Subcutaneous abdominal adipose tissue (tissue), 5 donors: ENCODE results near the gene ADM5.

Experiments
- H3K27ac ChIP-seq: one replicate; pipeline ENCODE4 v1.7.0; 2013; ENCODE audit warnings: low read depth, mild to moderate bottlenecking, inconsistent platforms, low read length, moderate library complexity
- H3K27me3 ChIP-seq, 5 donors: one replicate each; pipeline ENCODE4 v1.7.0; 2013; ENCODE audit warnings: low read length in 5 of 5, inconsistent platforms in 1 of 5; ENCODE audit not compliant: control insufficient read depth in 5 of 5, insufficient read depth in 4 of 5
- H3K36me3 ChIP-seq, 5 donors: one replicate each; pipeline ENCODE4 v1.7.0; 2013; ENCODE audit warnings: low read length in 5 of 5; ENCODE audit not compliant: control insufficient read depth in 5 of 5, insufficient read depth in 5 of 5
- H3K4me1 ChIP-seq, 5 donors: one replicate each; pipeline ENCODE4 v1.7.0; 2013; ENCODE audit warnings: low read length in 5 of 5, mild to moderate bottlenecking in 3 of 5, moderate library complexity in 1 of 5; ENCODE audit not compliant: control insufficient read depth in 5 of 5, insufficient read depth in 5 of 5
- H3K4me3 ChIP-seq, 5 donors: one replicate each; pipeline ENCODE4 v1.7.0; 2013; ENCODE audit warnings: low read length in 5 of 5, low read depth in 1 of 5
- H3K9ac ChIP-seq, 5 donors: one replicate each; pipeline ENCODE4 v1.7.0; 2013; ENCODE audit warnings: low read length in 5 of 5, mild to moderate bottlenecking in 4 of 5, moderate library complexity in 3 of 5
- H3K9me3 ChIP-seq, 5 donors: one replicate each; pipeline ENCODE4 v1.7.0; 2013; ENCODE audit warnings: low read length in 5 of 5; ENCODE audit not compliant: control insufficient read depth in 5 of 5
- donor health status: healthy.
- donor health status: healthy.
- donor health status: healthy.
- donor health status: healthy.
- donor health status: healthy.

Gene ADM5

GRCh38 chr19:49667473-49667872 lies 21.9 kb upstream of the ADM5 start:
- Histone ChIP-seq H3K9ac (no peak overlapping the region), H3K9me3 (no peaks in the 10 kb centered on the region), H3K36me3 (peaks cover 0 to 15% (median 11%) of the 10 kb centered on the region in 5 donors), H3K4me1 (peaks cover 0 to 34% (median 31%) of the 10 kb centered on the region in 5 donors), H3K27ac (no peak overlapping the region), H3K4me3 (no peak overlapping the region), H3K27me3 (no peaks in the 10 kb centered on the region)

GRCh38 chr19:49669516-49669915 lies 19.9 kb upstream of the ADM5 start:
- Histone ChIP-seq H3K9ac (no peak overlapping the region), H3K27ac (no peak overlapping the region), H3K4me3 (no peak overlapping the region), H3K4me1 (peaks cover 0 to 25% (median 22%) of the 10 kb centered on the region in 5 donors), H3K9me3 (no peaks in the 10 kb centered on the region), H3K36me3 (peaks cover 0 to 7% (median 4%) of the 10 kb centered on the region in 5 donors), H3K27me3 (no peaks in the 10 kb centered on the region)

GRCh38 chr19:49672131-49672919 lies 17.1 kb upstream of the ADM5 start:
- no peaks in the 10 kb centered on the region for H3K9me3 ChIP-seq
- peak overlapping the region in 1 of 5 donors; percentile 19 for H3K4me3 ChIP-seq
- H3K36me3 ChIP-seq: peaks cover 0 to 7% (median 4%) of the 10 kb centered on the region in 5 donors
- peak overlapping the region in 2 of 5 donors; percentile 10 to 66 for H3K9ac ChIP-seq
- peaks cover 2 to 13% (median 8%) of the 10 kb centered on the region in 5 donors for H3K4me1 ChIP-seq
- no peaks in the 10 kb centered on the region for H3K27me3 ChIP-seq
- no peak overlapping the region for H3K27ac ChIP-seq

- Histone ChIP-seq H3K9me3 (no peaks in the 10 kb centered on the region), H3K36me3 (peaks cover 0 to 3% (median 0%) of the 10 kb centered on the region in 5 donors), H3K4me3 (peak overlapping the region; percentile 58 to 74 (median 69)), H3K27ac (peak overlapping the region; percentile 88), H3K4me1 (peaks cover 2 to 48% (median 33%) of the 10 kb centered on the region in 5 donors), H3K27me3 (no peaks in the 10 kb centered on the region), H3K9ac (peak overlapping the region in 4 of 5 donors; percentile 68 to 89 (median 85))
These were observed 13.1 kb upstream of the ADM5 start for GRCh38 chr19:49676136-49676783.

GRCh38 chr19:49676784-49677230 lies 12.6 kb upstream of the ADM5 start:
- Histone ChIP-seq H3K36me3 (peaks cover 0 to 5% (median 2%) of the 10 kb centered on the region in 5 donors), H3K27me3 (no peaks in the 10 kb centered on the region), H3K9me3 (no peaks in the 10 kb centered on the region), H3K4me3 (peak overlapping the region; percentile 74 to 96 (median 89)), H3K27ac (peak overlapping the region; percentile 88), H3K4me1 (peaks cover 2 to 50% (median 34%) of the 10 kb centered on the region in 5 donors), H3K9ac (peak overlapping the region; percentile 17 to 95 (median 91))

- peak within 1 kb of the TSS; percentile 17 to 95 (median 91) for H3K9ac ChIP-seq
- peak within 1 kb of the TSS; percentile 88 for H3K27ac ChIP-seq
- peaks cover 0 to 10% (median 7%) of the 10 kb centered on the region in 5 donors for H3K36me3 ChIP-seq
- H3K9me3 ChIP-seq: no peaks in the 10 kb centered on the region
- H3K4me1 ChIP-seq: peaks cover 2 to 51% (median 34%) of the 10 kb centered on the region in 5 donors
- H3K4me3 ChIP-seq: peak within 1 kb of the TSS; percentile 74 to 96 (median 89)
- no peaks in the 10 kb centered on the region for H3K27me3 ChIP-seq
These were observed 12.0 kb upstream of the ADM5 start, which contains the start of gene PRMT1 for GRCh38 chr19:49677231-49677900. Gene PRMT1, plus strand, starts transcription at chr19:49677271. Its CDS starts 10 bp downstream, at chr19:49677281.

GRCh38 chr19:49677901-49678674 lies 11.3 kb upstream of the ADM5 start:
- peak overlapping the region; percentile 88 for H3K27ac ChIP-seq
- peak overlapping the region; percentile 17 to 95 (median 91) for H3K9ac ChIP-seq
- peaks cover 2 to 51% (median 36%) of the 10 kb centered on the region in 5 donors for H3K4me1 ChIP-seq
- peak overlapping the region; percentile 72 to 96 (median 89) for H3K4me3 ChIP-seq
- H3K27me3 ChIP-seq: no peaks in the 10 kb centered on the region
- peaks cover 0 to 12% (median 10%) of the 10 kb centered on the region in 5 donors for H3K36me3 ChIP-seq
- no peaks in the 10 kb centered on the region for H3K9me3 ChIP-seq

GRCh38 chr19:49678985-49679770 lies 10.2 kb upstream of the ADM5 start:
- Histone ChIP-seq H3K27ac (peak overlapping the region; percentile 88), H3K9ac (peak overlapping the region in 1 of 5 donors; percentile 37), H3K9me3 (no peaks in the 10 kb centered on the region), H3K4me1 (peaks cover 2 to 51% (median 36%) of the 10 kb centered on the region in 5 donors), H3K36me3 (peaks cover 0 to 21% (median 18%) of the 10 kb centered on the region in 5 donors), H3K27me3 (no peaks in the 10 kb centered on the region), H3K4me3 (no peak overlapping the region)
